Cardiac fibroblast (primary cell): ENCODE measurements around the gene ITGB1BP1.

ENCODE experiments used
- DNase-seq, 2 donors: peaks; one replicate each; pipeline versions ENCODE4 v3.0.0 to v3.0.0-alpha.2; 2010; ENCODE audit warnings: low read depth in 2 of 2
- H3K4me3 ChIP-seq, 2 donors: replicated peaks in 1 of 2; 1 replicate in 1 of 2; 2 replicates in 1 of 2; pipeline ENCODE4 v1.5.1; 2011; ENCODE audit warnings: low read depth in 2 of 2, low read length in 2 of 2, mild to moderate bottlenecking in 2 of 2, moderate library complexity in 1 of 2
- TF ChIP-seq, protein P1 (sequence below): IDR thresholded peaks from one replicate; pipeline ENCODE4 v1.5.1; 2011; ENCODE audit warnings: low read depth, mild to moderate bottlenecking, low read length, inconsistent platforms

ITGB1BP1 gene

DNA sequence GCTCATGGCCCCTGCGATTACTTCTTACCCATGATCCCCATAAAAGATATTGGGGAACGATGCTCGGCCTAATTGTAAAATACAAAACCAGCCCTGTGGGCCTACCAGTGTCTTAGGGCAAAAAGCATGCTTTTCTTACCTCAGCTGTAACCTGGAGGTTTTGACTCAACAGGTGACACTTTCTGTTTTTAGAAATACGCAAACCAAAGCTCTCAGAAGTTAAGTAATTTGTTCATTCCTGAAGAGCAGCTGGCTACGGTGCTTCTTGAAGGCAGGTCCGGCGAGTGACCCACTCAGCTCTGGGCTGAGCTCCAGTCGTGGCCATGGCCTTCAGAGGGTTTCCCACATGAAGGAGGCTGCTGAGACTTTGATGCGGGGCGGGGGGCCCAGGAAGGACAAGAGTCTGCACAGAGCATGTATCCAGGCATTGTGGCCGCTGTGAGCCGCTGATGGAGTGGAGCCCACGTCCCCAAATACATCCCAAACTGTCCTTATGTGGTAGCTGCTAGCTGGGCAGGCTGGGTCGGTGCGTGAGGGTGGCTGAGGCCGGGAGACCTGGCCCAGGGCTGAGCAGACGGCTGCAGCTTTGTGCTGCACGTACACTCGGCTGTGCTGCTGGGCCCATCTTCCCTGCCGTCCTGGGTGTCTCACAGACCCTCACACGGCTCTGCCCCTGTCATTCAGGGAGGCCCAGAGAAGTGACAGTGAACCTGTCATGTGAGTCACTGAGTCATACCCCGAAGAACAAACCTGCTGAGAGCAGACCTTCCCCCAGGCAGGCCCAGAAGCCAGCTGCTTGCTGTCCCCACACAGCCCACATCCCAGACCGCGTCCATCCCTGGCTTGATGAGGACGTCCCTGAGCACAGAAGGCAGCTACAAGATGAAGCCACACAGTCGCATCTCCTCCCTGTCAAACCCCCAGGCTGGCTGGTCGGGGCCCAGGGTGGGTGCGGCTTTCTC, 34.1 kb downstream of the ITGB1BP1 start:
- TF ChIP-seq, protein P1, sequence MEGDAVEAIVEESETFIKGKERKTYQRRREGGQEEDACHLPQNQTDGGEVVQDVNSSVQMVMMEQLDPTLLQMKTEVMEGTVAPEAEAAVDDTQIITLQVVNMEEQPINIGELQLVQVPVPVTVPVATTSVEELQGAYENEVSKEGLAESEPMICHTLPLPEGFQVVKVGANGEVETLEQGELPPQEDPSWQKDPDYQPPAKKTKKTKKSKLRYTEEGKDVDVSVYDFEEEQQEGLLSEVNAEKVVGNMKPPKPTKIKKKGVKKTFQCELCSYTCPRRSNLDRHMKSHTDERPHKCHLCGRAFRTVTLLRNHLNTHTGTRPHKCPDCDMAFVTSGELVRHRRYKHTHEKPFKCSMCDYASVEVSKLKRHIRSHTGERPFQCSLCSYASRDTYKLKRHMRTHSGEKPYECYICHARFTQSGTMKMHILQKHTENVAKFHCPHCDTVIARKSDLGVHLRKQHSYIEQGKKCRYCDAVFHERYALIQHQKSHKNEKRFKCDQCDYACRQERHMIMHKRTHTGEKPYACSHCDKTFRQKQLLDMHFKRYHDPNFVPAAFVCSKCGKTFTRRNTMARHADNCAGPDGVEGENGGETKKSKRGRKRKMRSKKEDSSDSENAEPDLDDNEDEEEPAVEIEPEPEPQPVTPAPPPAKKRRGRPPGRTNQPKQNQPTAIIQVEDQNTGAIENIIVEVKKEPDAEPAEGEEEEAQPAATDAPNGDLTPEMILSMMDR = no peak
- DNase-seq = no peak
- no peak overlapping the region for H3K4me3 ChIP-seq

DNA sequence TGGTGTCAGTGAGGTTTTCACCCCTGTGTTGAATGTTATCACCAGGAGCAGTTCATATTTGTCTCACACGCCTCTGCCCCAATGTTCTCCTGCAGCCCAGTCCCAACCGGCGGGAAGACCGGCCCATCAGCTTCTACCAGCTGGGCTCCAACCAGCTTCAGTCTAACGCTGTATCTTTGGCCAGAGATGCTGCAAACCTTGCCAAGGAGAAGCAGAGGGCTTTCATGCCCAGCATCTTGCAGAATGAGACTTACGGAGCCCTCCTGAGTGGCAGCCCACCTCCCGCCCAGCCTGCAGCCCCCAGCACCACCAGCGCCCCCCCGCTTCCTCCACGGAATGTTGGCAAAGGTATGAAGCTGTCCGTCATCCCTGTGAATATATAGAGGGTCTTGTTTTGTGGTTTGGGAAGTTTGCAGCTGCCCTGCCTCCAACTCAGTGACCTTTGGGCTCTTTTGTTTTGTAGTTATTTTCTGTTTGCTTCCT, 35.1 kb downstream of the ITGB1BP1 start:
- DNase-seq = no peak
- H3K4me3 ChIP-seq = no peak overlapping the region
- TF ChIP-seq, protein P1 = no peak

DNA sequence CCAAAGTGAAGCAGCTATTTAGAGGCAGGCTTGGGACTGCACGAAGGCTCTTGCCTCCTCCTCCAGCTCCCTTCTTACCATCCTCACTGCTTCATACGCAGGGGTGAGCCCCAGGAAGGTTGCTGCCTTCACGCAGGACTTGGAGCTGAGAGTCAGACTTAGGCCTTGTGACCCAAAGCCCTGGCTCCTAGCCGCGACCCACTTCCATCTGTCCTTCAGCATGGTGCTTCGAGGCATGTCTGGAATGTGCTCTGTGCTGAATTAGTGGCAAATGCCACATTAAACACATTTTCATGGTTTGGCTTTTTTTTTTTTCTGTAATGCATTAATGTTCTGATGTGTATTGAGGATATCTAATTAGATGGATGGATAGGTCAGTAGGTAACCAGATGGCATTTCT, 37.5 kb downstream of the ITGB1BP1 start:
- H3K4me3 ChIP-seq = no peak overlapping the region
- no peak for DNase-seq
- TF ChIP-seq, protein P1 = no peak

- H3K4me3 ChIP-seq = no peak overlapping the region
- TF ChIP-seq, protein P1 = no peak
- DNase-seq = no peak
These were observed 38.8 kb downstream of the ITGB1BP1 start for GRCh38 chr2:9384521-9384920.

DNA sequence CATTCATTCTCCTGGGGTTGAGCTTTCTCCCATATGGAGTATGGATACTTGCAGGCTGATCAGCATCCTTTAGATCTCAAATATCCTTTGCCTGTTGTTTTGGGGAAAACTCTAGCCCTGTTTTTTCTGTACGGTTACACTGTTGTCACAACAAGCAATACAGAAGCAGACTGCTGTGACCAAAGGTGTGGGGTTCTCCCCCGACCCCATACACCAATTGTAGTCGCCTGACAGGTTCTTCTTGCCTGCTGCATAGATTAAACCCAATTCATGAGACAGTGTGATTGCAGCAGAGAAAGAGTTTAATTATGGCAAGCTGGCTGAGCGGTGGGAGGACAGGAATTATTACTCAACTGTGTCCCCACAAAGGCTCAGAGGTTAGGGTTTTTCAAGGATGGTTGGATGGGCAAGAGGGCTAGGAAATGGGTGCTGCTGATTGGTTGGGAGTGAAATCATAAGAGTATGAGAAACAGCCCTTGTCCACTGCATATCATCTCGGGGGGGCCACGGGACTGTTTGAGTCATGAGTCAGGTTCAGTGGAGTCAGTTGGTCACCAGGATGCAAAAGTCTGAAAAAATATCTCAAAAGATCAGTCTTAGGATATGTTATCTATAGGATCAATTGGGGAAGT, 40.6 kb downstream of the ITGB1BP1 start:
- no peak overlapping the region for H3K4me3 ChIP-seq
- DNase-seq = peak in 1 of 2 donors; percentile 65
- TF ChIP-seq, protein P1 = no peak

DNA sequence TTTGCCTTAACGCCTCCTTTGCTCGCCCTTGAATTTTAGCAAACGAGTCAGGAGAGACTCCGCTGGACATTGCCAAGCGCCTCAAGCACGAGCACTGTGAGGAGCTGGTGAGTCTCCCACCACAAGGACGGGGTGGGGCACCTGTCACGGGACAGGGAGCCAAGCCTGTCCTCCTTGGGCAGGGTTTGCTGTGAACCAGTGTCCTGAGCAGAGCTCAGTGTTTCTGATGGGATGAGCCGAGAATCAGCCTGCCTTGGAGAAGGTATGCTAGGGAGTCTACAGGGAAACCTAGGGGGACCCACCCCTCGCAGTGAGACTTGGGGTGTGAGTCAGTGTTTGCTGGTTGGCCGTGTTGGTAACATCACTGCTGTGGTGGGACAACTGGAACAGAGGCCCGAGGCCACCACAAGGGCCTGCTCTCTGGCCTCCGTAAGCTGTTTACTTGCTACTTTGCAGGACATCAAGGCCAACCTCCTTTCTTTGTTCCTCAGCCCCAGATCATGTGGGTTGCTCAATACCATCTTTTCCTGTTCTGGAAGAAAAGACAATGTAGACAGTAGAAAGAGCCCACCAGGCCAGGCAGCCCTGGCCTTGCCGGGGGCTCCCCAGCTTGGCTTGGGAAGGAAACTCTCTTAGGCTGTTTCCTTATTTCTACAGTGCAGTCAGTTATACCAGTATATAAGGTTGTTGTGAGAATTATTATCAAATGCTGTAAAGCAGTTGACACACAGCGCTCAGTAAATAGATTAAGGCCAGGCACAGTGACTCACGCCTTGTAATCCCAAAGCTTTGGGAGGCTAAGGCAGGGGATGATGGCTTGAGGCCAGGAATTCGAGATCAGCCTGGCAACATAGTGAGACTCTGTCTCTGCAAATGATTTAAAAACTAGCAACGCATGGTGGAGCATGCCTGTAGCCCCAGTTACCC, 42.4 kb downstream of the ITGB1BP1 start:
- peak; percentile 95 for DNase-seq
- TF ChIP-seq, protein P1 = no peak
- no peak overlapping the region for H3K4me3 ChIP-seq
